Activated T-cell treated with anti-CD3 and anti-CD28 coated beads, Interleukin-2, amount 50 U/mL, for 24 hours (primary cell): Measurements from ENCODE around the gene ZNF521.

Source experiments
- DNase-seq: peaks from one replicate; pipeline ENCODE4 v3.0.0-alpha.2; 2020
- H3K27ac Mint-ChIP-seq: 2 replicates; pipeline ENCODE4 v1.8.0; 2020; ENCODE audit warnings: mild to moderate bottlenecking, mixed read lengths
- H3K27me3 Mint-ChIP-seq: 2 replicates; pipeline ENCODE4 v1.8.0; 2020; ENCODE audit warnings: mixed read lengths
- H3K36me3 Mint-ChIP-seq: 2 replicates; pipeline ENCODE4 v1.8.0; 2020; ENCODE audit warnings: low read depth, mixed read lengths
- H3K4me1 Mint-ChIP-seq: 2 replicates; pipeline ENCODE4 v1.8.0; 2020; ENCODE audit warnings: low read depth, mixed read lengths
- H3K4me3 Mint-ChIP-seq: 2 replicates; pipeline ENCODE4 v1.8.0; 2020; ENCODE audit warnings: mild to moderate bottlenecking, moderate library complexity, mixed read lengths
- H3K9me3 Mint-ChIP-seq: 2 replicates; pipeline ENCODE4 v1.8.0; 2020; ENCODE audit warnings: mixed read lengths

The ZNF521 gene

DNA sequence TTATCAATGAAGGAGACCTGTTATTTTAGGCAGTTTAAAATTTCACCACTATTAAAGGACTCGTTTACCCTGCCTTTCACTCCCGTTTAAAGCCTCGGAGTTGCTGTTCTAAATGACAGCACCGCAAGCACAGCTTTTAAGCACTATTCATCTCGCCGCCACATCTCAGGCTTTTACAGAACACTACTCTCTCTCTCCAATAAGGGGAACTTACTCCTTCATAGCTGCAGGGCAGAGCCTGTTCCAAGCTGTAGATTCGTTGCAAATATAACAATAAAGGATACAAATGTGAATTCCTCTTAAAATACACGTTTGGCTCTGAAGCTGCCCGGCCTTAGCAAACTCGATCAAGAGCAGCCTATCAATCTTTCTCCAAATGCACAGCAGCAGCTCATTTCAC, 271.8 kb downstream of the ZNF521 start:
- no peak overlapping the region for H3K27ac Mint-ChIP-seq
- no peak for DNase-seq
- no peaks in the 10 kb centered on the region for H3K4me1 Mint-ChIP-seq
- no peaks in the 10 kb centered on the region for H3K36me3 Mint-ChIP-seq
- H3K27me3 Mint-ChIP-seq = no peaks in the 10 kb centered on the region
- no peaks in the 10 kb centered on the region for H3K9me3 Mint-ChIP-seq
- H3K4me3 Mint-ChIP-seq = no peak overlapping the region

- Mint-ChIP-seq H3K4me3 (no peak overlapping the region), H3K27ac (no peak overlapping the region), H3K27me3 (no peaks in the 10 kb centered on the region), H3K36me3 (no peaks in the 10 kb centered on the region), H3K9me3 (no peaks in the 10 kb centered on the region), H3K4me1 (no peaks in the 10 kb centered on the region)
- no peak for DNase-seq
Observed at GRCh38 chr18:25077944-25078723, 273.8 kb downstream of the ZNF521 start.

- no peaks in the 10 kb centered on the region for H3K36me3 Mint-ChIP-seq
- no peak overlapping the region for H3K27ac Mint-ChIP-seq
- no peaks in the 10 kb centered on the region for H3K4me1 Mint-ChIP-seq
- H3K4me3 Mint-ChIP-seq = no peak overlapping the region
- no peak for DNase-seq
- H3K27me3 Mint-ChIP-seq = no peaks in the 10 kb centered on the region
- H3K9me3 Mint-ChIP-seq = no peaks in the 10 kb centered on the region
Observed at GRCh38 chr18:25077038-25077943, 274.7 kb downstream of the ZNF521 start.

GRCh38 chr18:25075783-25076182, 276.2 kb downstream of the ZNF521 start:
- Mint-ChIP-seq H3K27ac (no peak overlapping the region), H3K4me3 (no peak overlapping the region), H3K36me3 (no peaks in the 10 kb centered on the region), H3K27me3 (no peaks in the 10 kb centered on the region), H3K4me1 (no peaks in the 10 kb centered on the region), H3K9me3 (no peaks in the 10 kb centered on the region)
- no peak for DNase-seq

- H3K9me3 Mint-ChIP-seq = no peaks in the 10 kb centered on the region
- H3K4me1 Mint-ChIP-seq = no peaks in the 10 kb centered on the region
- H3K27ac Mint-ChIP-seq = no peak overlapping the region
- H3K27me3 Mint-ChIP-seq = no peaks in the 10 kb centered on the region
- no peak overlapping the region for H3K4me3 Mint-ChIP-seq
- no peaks in the 10 kb centered on the region for H3K36me3 Mint-ChIP-seq
- DNase-seq = no peak
Observed at GRCh38 chr18:25075331-25075730, 276.6 kb downstream of the ZNF521 start.

GRCh38 chr18:25074925-25075324, 277.0 kb downstream of the ZNF521 start:
- Mint-ChIP-seq H3K4me1 (no peaks in the 10 kb centered on the region), H3K4me3 (no peak overlapping the region), H3K36me3 (no peaks in the 10 kb centered on the region), H3K27ac (no peak overlapping the region), H3K27me3 (no peaks in the 10 kb centered on the region), H3K9me3 (no peaks in the 10 kb centered on the region)
- DNase-seq = no peak

DNA sequence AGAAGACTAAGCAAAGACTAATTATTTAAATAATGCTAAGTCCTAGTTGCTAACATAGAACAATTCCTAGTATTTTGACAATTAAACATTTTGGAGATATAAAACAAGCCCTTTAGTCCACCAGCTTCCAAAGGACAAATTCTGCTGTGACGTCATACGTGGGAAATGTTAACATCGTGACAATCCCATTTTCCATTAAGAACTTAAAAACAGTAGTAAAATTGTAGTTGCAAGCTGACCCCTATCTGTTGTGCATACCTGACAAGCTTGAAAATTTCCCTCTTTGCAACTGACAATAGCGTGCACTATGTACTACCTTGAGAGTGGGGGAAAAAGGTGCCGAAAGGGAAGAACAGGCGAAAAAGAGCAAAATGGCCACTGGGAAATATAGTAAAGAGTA, 279.8 kb downstream of the ZNF521 start:
- no peaks in the 10 kb centered on the region for H3K4me1 Mint-ChIP-seq

GRCh38 chr18:25067275-25068025, 284.5 kb downstream of the ZNF521 start:
- no peaks in the 10 kb centered on the region for H3K27me3 Mint-ChIP-seq
- H3K36me3 Mint-ChIP-seq = no peaks in the 10 kb centered on the region
- H3K27ac Mint-ChIP-seq = no peak overlapping the region
- DNase-seq = no peak
- H3K4me3 Mint-ChIP-seq = no peak overlapping the region
- H3K9me3 Mint-ChIP-seq = no peaks in the 10 kb centered on the region
- no peaks in the 10 kb centered on the region for H3K4me1 Mint-ChIP-seq

More for the DNA sequence above, 279.8 kb downstream of the ZNF521 start:
- no peaks in the 10 kb centered on the region for H3K27me3 Mint-ChIP-seq
- H3K27ac Mint-ChIP-seq = no peak overlapping the region
- H3K9me3 Mint-ChIP-seq = no peaks in the 10 kb centered on the region
- H3K36me3 Mint-ChIP-seq = no peaks in the 10 kb centered on the region
- DNase-seq = no peak
- H3K4me3 Mint-ChIP-seq = no peak overlapping the region

DNA sequence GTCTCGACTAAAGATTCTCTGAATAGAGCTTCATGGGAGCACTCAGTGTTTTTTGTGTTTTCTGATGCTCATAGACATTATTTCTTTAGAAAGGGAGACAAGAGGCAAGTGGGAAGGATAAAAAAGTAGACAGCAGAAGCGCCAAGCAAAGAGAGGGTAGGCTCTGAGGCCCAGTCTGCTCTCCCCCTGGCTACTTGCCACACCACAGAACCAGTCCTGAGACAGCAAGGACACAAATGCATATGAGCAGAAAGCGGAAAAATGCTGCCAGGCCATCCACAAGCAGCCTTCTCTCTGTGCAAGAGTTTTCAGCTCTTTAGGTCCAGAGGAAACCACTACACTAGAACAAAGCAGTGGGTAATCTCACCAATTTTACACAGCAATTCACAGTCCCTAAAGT, 285.4 kb downstream of the ZNF521 start:
- no peak for DNase-seq
- no peaks in the 10 kb centered on the region for H3K36me3 Mint-ChIP-seq
- no peaks in the 10 kb centered on the region for H3K27me3 Mint-ChIP-seq
- H3K27ac Mint-ChIP-seq = no peak overlapping the region
- no peaks in the 10 kb centered on the region for H3K4me1 Mint-ChIP-seq
- H3K4me3 Mint-ChIP-seq = no peak overlapping the region
- H3K9me3 Mint-ChIP-seq = no peaks in the 10 kb centered on the region

DNA sequence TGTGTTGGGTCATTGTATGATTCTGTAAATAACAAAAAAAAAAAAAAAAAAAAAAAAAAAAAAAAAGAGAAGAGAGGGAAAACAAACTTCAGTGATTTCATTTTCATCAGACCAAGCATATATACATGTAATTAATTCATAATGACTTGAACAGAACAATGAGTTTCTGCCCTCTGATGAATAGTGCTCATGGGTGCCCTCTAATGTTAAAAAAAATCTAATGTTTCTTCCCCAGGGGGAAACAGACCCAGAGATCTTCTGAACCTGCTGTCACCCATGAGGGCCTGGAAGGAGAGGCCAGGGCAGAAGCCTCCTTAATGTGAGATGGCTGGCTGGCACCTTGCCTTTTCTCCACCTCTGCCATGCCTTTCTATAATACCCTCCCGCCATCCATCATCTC, 289.2 kb downstream of the ZNF521 start:
- H3K4me3 Mint-ChIP-seq = no peak overlapping the region
- H3K36me3 Mint-ChIP-seq = no peaks in the 10 kb centered on the region
- H3K4me1 Mint-ChIP-seq = no peaks in the 10 kb centered on the region
- no peaks in the 10 kb centered on the region for H3K9me3 Mint-ChIP-seq
- DNase-seq = no peak
- H3K27me3 Mint-ChIP-seq = no peaks in the 10 kb centered on the region
- no peak overlapping the region for H3K27ac Mint-ChIP-seq

DNA sequence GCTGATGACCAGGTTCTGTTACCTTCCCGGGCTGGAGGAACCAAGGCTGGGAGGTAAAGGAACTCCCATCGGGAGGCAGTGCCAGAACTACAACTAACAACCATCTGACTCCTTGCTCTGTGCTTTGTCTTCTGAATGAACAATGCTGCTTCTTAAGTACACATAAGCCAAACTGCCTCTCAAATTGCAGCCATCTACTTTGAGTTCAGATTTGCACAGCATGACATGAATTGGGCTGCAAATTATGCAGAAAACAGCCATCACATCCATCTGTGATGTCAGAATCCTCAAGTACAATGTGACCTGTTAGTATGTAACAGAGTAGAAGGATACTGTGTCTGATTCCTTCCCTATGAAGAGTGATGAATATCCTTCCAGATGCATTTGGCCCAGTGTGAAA, 290.6 kb downstream of the ZNF521 start:
- H3K4me1 Mint-ChIP-seq = no peaks in the 10 kb centered on the region
- H3K4me3 Mint-ChIP-seq = no peak overlapping the region
- no peak for DNase-seq
- no peak overlapping the region for H3K27ac Mint-ChIP-seq
- no peaks in the 10 kb centered on the region for H3K9me3 Mint-ChIP-seq
- no peaks in the 10 kb centered on the region for H3K36me3 Mint-ChIP-seq
- H3K27me3 Mint-ChIP-seq = no peaks in the 10 kb centered on the region

DNA sequence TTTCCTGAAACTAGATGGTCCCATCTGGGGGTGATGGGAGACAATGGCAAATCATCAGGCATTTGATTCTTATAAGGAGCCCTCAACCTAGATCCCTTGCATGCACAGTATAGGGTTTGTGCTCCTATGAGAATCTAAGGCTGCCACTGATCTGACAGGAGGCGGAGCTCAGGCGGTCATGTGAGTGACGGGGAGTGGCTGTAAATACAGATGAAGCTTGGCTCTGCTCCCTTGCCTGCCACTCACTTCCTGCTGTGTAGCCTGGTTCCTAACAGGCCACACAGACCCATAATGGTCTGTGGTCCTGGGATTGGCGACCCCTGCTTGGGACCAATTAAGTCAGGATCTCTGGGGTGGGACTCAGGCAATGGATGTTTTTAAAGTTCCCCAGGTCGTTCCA, 293.4 kb downstream of the ZNF521 start:
- no peak for DNase-seq
- H3K36me3 Mint-ChIP-seq = no peaks in the 10 kb centered on the region
- no peaks in the 10 kb centered on the region for H3K4me1 Mint-ChIP-seq
- H3K27me3 Mint-ChIP-seq = no peaks in the 10 kb centered on the region
- H3K27ac Mint-ChIP-seq = no peak overlapping the region
- H3K4me3 Mint-ChIP-seq = no peak overlapping the region
- H3K9me3 Mint-ChIP-seq = no peaks in the 10 kb centered on the region

DNA sequence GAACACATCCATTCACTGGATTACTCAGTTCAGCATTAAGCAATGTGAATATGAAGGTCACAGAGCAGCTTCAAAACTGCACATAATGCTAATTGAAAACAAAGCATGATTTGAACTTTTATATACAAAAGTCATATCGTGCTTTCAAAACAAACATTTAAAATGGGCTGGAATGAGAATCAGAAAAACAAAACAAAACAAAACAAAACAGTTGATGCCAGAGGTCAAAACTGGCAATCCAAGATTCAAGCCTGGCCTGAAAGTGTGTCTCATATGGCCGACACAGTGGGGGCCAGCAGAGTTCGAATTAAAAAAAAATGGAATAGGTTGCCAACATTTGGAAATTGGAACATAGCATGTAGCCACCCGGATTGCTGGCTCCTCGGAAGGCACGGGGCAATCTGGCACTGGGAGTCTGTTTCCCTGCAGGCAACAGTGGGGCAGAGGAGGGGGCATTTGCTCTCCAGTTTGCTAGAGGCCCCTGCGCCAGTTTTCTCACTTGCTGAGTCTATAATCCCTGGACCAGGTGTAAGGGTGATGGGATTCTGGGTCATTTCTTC, 294.4 kb downstream of the ZNF521 start:
- H3K9me3 Mint-ChIP-seq = no peaks in the 10 kb centered on the region
- H3K36me3 Mint-ChIP-seq = no peaks in the 10 kb centered on the region
- no peak overlapping the region for H3K27ac Mint-ChIP-seq
- H3K27me3 Mint-ChIP-seq = no peaks in the 10 kb centered on the region
- no peaks in the 10 kb centered on the region for H3K4me1 Mint-ChIP-seq
- no peak overlapping the region for H3K4me3 Mint-ChIP-seq
- no peak for DNase-seq

DNA sequence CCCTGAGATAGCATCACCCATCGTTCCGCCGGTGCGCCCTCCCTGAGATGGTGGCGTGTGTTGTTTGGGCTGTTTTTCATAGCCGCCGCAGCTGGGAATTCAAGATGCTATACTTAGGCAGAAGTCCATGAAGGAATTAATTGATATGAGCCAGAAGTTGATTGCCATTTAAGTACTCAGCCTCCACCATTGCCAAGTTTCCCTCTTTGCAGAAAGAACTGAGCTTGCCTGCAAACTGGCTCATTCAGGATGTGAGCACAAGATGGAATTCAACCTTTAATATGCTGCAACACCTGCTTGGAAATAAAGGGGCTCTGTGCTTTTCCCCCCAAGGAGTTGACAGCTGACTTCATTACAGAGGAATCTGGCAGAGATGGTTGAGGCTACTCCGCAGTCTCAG, 295.5 kb downstream of the ZNF521 start:
- no peak overlapping the region for H3K4me3 Mint-ChIP-seq

More for the DNA sequence above, 295.5 kb downstream of the ZNF521 start:
- Mint-ChIP-seq H3K27ac (no peak overlapping the region), H3K9me3 (no peaks in the 10 kb centered on the region), H3K27me3 (no peaks in the 10 kb centered on the region), H3K4me1 (no peaks in the 10 kb centered on the region), H3K36me3 (no peaks in the 10 kb centered on the region)
- DNase-seq = no peak
